Activated naive CD8-positive, alpha-beta T cell treated with anti-CD3 and anti-CD28 coated beads, Interleukin-2, amount 10 ng/mL, durations not matched to agents 7 days and 5 days (primary cell): Measurements from ENCODE around the gene CACNA1D. TPM values are rescaled to one million over a fixed set of nuclear protein-coding genes. Genes with fewer than 3 reads are reported as not detected.

Experiments used
- ATAC-seq: fragments of 150-1000 bp; cut with Tn5 transposase; one replicate; pipeline ENCODE4 v1.10.0; 2021; ENCODE audit warnings: low read depth, moderate library complexity
- POLR2A ChIA-PET: fragments of 350-600 bp; sonication (Branson Sonifier 250); formaldehyde crosslinking; loops from one replicate; lab custom pipeline; 2021; ENCODE audit warnings: antibody characterized with exemption; lab: Charles Lee
- DNase-seq: peaks from one replicate; pipeline ENCODE4 v3.0.0; 2021
- H3K27ac Mint-ChIP-seq: one replicate; pipeline ENCODE4 v1.8.0; 2022; ENCODE audit warnings: mild to moderate bottlenecking, mixed read lengths
- H3K27me3 Mint-ChIP-seq: one replicate; pipeline ENCODE4 v1.8.0; 2022; ENCODE audit warnings: mild to moderate bottlenecking, moderate library complexity, mixed read lengths
- H3K36me3 Mint-ChIP-seq: one replicate; pipeline ENCODE4 v1.8.0; 2021; ENCODE audit warnings: mild to moderate bottlenecking, mixed read lengths
- H3K4me1 Mint-ChIP-seq: one replicate; pipeline ENCODE4 v1.8.0; 2021; ENCODE audit warnings: mixed read lengths
- H3K4me3 Mint-ChIP-seq: one replicate; pipeline ENCODE4 v1.8.0; 2022; ENCODE audit warnings: mild to moderate bottlenecking, moderate library complexity, mixed read lengths
- H3K9me3 Mint-ChIP-seq: one replicate; pipeline ENCODE4 v1.8.0; 2021; ENCODE audit warnings: mixed read lengths
- total RNA-seq, 2 experiments: library from RNA; stranded (reverse); gene quantifications; one replicate each; pipeline ENCODE4 v1.2.3, GENCODE V29; 2021

Gene CACNA1D
- total RNA-seq, 2 experiments from 2014 or later: not detected

DNA sequence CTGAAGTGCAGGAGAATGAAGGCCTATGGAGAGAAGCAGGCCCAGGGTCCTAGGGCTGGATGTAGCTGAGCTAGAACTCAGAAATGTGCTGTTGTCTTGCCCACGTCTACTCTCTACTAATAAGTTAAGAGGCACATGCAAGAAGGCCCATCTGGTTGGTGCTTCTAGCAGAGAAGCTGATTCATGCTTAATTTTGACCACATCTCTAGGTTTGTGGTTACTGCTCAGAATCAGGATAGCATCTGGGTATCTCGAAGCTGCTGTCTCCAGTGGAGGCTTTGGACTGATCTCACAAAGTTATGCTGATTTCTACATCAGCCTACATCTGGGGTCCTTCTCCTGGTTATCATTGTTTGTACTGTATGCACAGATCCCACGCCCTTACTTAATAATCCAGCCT is 87.3 kb downstream of the CACNA1D start:
- Mint-ChIP-seq H3K36me3 (no peaks in the 10 kb centered on the region), H3K4me3 (no peak overlapping the region), H3K27me3 (peaks cover 3% of the 10 kb centered on the region), H3K9me3 (no peaks in the 10 kb centered on the region), H3K27ac (no peak overlapping the region), H3K4me1 (peaks cover 12% of the 10 kb centered on the region)
- ATAC-seq: peak; percentile 60
- POLR2A ChIA-PET: no interaction called here
- DNase-seq: no peak

DNA sequence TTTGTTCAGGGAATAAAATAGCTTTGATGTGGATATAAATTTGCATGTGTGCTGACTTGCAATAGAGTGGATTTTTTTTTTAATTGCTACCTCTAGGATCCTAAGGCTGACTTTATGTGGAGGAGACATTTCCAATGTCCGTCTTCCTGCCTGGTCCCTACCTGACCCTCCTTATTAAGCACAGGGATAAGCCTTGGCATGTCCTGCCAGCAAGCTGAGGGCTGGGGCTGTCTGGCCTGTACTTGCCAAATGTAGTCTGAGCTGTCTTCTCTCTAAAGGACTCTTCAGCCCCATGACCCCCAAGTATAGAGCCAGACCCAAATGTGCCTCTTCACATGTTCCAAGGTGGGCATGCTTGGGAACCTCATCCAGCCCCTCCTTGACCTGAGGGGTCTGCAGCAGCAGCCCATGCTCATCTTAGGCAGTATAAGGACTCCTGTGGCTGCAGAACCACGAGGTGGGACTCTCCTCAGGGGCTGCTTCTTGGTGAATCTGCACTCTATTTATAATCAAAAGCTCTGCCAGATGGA is 88.8 kb downstream of the CACNA1D start:
- POLR2A ChIA-PET: no interaction called here
- no peak for DNase-seq
- Mint-ChIP-seq H3K27ac (no peak overlapping the region), H3K4me1 (peaks cover 12% of the 10 kb centered on the region), H3K4me3 (no peak overlapping the region), H3K27me3 (peaks cover 7% of the 10 kb centered on the region), H3K9me3 (no peaks in the 10 kb centered on the region), H3K36me3 (no peaks in the 10 kb centered on the region)
- ATAC-seq: no peak

DNA sequence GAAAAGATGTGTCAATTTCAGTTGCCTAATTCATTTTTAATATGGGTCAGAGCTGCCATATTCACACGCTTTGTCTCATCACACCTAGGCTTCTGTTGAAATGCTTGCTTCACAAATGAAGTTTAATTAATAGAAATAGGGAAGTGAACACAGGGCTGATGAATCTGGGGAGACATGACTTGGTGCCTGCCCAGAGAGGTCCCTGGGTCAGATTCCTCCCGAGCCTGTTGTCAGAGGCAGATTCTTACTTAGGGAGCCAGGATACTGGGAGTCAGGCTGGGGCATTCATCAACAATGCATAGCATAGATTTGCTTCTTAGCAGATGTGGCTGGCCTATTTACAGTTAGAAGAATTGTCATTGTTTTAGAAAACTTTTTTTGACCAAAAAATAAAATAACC is 90.6 kb downstream of the CACNA1D start:
- Mint-ChIP-seq H3K27me3 (peaks cover 4% of the 10 kb centered on the region), H3K36me3 (no peaks in the 10 kb centered on the region), H3K9me3 (no peaks in the 10 kb centered on the region), H3K4me3 (no peak overlapping the region), H3K27ac (no peak overlapping the region), H3K4me1 (peaks cover 12% of the 10 kb centered on the region)
- POLR2A ChIA-PET: no interaction called here
- no peak for DNase-seq
- no peak for ATAC-seq

DNA sequence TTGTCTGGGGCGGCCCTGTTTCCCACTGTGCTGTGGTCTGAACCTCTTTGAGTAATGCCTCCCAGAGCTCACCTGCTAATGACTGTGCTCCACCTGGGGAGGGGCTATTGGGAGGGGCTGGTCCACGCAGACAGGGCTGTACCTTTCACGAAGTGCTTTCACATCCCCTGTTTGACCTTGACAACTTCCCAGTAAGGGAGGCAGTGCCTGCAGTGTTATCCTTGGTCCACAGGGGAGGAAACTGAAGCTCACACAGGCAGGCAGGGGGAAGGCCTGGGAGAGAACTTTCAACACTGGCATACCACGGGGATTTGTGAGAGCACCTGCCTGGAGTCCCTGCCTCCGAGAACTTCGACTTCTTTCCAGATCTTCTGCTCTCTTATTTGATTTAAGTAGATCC is 91.2 kb downstream of the CACNA1D start:
- H3K9me3 Mint-ChIP-seq: no peaks in the 10 kb centered on the region
- POLR2A ChIA-PET: no interaction called here
- H3K27ac Mint-ChIP-seq: no peak overlapping the region
- DNase-seq (no peak), ATAC-seq (no peak)
- H3K36me3 Mint-ChIP-seq: no peaks in the 10 kb centered on the region
- H3K27me3 Mint-ChIP-seq: peaks cover 4% of the 10 kb centered on the region
- H3K4me3 Mint-ChIP-seq: no peak overlapping the region
- peaks cover 12% of the 10 kb centered on the region for H3K4me1 Mint-ChIP-seq

DNA sequence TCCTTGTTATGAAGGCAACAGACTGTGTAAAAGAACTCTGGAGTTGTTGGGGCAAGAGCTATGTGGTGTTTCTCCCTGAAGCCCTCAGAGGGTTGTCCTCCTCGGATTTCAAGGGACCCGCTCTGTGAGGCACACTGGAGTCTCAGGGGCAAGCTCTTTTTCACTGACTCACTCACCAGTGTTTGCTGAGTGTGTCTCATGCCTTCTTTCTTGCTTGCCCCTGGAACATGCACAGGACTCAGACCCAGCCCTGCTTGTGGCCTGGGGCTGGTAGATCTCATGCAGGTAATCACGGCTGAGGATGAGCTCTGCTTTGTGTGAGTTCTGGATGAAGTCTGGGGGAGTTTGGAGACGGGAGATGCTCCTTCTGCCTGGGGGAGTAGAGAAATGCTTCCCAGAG is 93.7 kb downstream of the CACNA1D start:
- Mint-ChIP-seq H3K4me1 (no peaks in the 10 kb centered on the region), H3K9me3 (no peaks in the 10 kb centered on the region), H3K36me3 (no peaks in the 10 kb centered on the region), H3K4me3 (no peak overlapping the region), H3K27me3 (peaks cover 4% of the 10 kb centered on the region), H3K27ac (no peak overlapping the region)
- POLR2A ChIA-PET: no interaction called here
- DNase-seq (no peak), ATAC-seq (no peak)

DNA sequence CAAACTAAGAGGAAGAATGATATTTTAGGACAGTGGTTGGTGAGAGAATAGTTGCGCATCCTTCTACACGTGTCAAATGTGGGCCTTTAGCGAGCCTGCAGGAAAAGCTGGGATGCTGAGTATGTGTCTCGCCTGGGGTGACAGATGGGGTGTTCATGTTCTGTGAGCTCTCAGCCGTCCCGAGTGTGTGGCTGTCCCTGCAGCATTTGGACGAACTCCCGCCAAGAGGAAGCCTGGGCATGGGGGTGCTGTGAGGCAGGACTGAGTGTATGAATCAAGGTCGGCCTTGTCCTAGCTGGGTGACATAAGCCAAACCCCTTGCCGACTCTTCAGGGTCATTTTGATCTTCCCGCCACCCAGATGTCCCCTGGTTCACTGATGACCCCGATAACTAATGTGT is 94.8 kb downstream of the CACNA1D start:
- no peaks in the 10 kb centered on the region for H3K9me3 Mint-ChIP-seq
- no peak overlapping the region for H3K4me3 Mint-ChIP-seq
- no peaks in the 10 kb centered on the region for H3K36me3 Mint-ChIP-seq
- H3K27ac Mint-ChIP-seq: no peak overlapping the region
- POLR2A ChIA-PET: no interaction called here
- H3K4me1 Mint-ChIP-seq: no peaks in the 10 kb centered on the region
- DNase-seq (no peak), ATAC-seq (no peak)
- peaks cover 4% of the 10 kb centered on the region for H3K27me3 Mint-ChIP-seq

DNA sequence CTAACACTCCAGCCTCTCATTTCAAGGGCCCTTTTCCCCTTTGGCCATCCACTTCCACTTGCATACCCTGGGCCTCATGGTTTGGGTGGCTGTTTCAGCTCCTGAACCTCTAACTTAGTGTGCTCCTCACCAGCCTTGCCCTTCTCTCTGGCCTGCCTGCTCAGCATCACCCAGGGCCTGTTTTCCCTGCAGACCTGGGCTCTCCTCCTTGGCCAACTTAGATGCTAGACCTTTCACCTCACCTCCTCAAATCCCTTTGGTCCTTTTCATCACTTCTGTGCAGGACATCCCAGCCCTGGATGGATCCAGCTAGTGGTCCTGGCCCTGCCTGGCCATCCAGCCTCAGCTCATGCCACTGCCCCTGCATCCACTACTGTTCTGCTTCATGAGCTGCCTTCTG is 95.4 kb downstream of the CACNA1D start:
- Mint-ChIP-seq H3K4me3 (no peak overlapping the region), H3K9me3 (no peaks in the 10 kb centered on the region), H3K4me1 (no peaks in the 10 kb centered on the region), H3K27me3 (peaks cover 4% of the 10 kb centered on the region), H3K27ac (no peak overlapping the region), H3K36me3 (no peaks in the 10 kb centered on the region)
- POLR2A ChIA-PET: no interaction called here
- no peak for ATAC-seq
- DNase-seq: no peak

DNA sequence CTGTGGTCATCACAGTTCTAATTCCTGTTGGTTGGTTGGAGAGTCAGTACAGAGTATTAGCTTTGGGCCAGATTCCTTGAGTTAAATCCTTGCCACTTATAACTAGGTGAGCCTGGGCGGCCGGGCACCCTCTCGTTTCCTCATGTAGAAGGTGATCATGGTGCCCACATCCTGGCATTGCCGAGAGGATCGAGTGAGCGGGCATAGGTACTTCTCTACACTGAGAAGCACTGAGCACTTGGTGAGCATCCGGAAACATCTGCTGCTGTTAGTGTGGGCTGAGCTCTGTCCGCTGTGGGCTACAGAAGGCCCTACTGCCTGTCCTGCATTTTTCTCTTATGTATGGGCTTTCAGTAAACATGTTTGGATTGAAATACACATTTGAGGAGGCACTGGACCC is 96.2 kb downstream of the CACNA1D start:
- Mint-ChIP-seq H3K4me1 (no peaks in the 10 kb centered on the region), H3K36me3 (no peaks in the 10 kb centered on the region), H3K27me3 (peaks cover 4% of the 10 kb centered on the region), H3K9me3 (no peaks in the 10 kb centered on the region), H3K27ac (no peak overlapping the region), H3K4me3 (no peak overlapping the region)
- POLR2A ChIA-PET: no interaction called here
- ATAC-seq: no peak
- no peak for DNase-seq

DNA sequence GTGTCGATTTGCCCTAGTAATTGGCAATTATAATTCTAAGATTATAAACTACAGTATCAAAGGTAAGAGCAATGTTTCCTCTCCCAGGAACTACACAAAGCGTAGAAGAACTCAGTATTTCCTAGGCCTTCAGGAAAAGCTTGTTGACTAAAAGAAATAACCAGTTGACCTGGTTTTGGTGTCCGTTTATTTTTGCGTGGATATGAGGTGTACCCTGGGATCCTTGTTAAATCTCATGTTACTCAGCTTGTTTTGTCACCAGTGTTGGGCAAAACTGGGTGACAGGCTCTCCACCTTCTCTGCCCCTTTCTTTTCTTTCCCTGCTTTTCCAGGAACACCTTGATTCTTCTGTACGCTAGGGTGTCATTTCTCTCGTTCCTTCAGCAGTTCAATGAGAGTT is 97.2 kb downstream of the CACNA1D start:
- H3K27me3 Mint-ChIP-seq: peaks cover 4% of the 10 kb centered on the region
- DNase-seq (no peak), ATAC-seq (no peak)
- no peaks in the 10 kb centered on the region for H3K9me3 Mint-ChIP-seq
- POLR2A ChIA-PET: no interaction called here
- H3K27ac Mint-ChIP-seq: no peak overlapping the region
- no peak overlapping the region for H3K4me3 Mint-ChIP-seq
- H3K4me1 Mint-ChIP-seq: no peaks in the 10 kb centered on the region
- H3K36me3 Mint-ChIP-seq: no peaks in the 10 kb centered on the region

DNA sequence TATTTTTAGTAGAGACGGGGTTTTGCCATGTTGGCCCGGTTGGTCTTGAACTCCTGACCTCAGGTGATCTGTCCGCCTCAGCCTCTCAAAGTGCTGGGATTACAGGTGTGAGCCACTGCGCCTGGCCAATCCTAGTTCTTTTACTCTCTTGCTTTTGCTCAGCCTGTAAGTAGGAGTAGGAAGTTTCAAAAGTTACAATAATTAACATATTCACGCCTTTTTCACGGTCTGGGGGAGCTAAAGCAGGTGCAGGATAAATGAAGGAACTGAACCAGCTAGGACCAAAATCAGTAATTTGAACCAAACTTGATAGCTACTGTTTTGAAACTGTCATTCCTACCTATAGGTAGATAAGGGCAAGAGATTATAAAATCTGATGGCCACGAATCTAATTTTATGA is 98.5 kb downstream of the CACNA1D start:
- H3K36me3 Mint-ChIP-seq: no peaks in the 10 kb centered on the region
- no peak overlapping the region for H3K4me3 Mint-ChIP-seq
- DNase-seq (no peak), ATAC-seq (no peak)
- POLR2A ChIA-PET: no interaction called here
- H3K27me3 Mint-ChIP-seq: no peaks in the 10 kb centered on the region
- no peak overlapping the region for H3K27ac Mint-ChIP-seq
- no peaks in the 10 kb centered on the region for H3K9me3 Mint-ChIP-seq
- H3K4me1 Mint-ChIP-seq: peaks cover 5% of the 10 kb centered on the region

DNA sequence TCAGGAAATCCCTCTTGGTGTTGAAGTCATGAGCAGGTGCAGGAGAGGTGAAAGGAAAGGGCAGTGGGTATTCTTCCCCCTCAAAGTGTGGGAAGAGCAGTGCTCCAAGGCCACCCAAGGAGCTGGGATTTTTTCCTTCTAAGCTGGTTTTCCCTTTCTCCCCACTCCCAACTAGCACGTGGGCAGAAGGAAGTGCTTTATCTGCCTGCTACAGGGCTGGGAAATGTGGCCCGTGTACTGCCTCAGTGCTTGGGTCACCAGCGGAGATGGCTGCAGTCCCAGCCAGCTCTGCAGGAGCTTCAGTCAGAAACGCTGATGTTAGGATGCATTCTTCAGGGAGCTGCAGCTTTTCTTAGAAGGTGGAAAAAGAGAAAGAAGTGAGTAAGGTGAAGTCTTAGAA is 99.2 kb downstream of the CACNA1D start:
- POLR2A ChIA-PET: no interaction called here
- no peaks in the 10 kb centered on the region for H3K36me3 Mint-ChIP-seq
- no peak overlapping the region for H3K4me3 Mint-ChIP-seq
- peaks cover 6% of the 10 kb centered on the region for H3K4me1 Mint-ChIP-seq
- H3K27me3 Mint-ChIP-seq: no peaks in the 10 kb centered on the region
- ATAC-seq: no peak
- H3K9me3 Mint-ChIP-seq: no peaks in the 10 kb centered on the region
- no peak for DNase-seq
- no peak overlapping the region for H3K27ac Mint-ChIP-seq

DNA sequence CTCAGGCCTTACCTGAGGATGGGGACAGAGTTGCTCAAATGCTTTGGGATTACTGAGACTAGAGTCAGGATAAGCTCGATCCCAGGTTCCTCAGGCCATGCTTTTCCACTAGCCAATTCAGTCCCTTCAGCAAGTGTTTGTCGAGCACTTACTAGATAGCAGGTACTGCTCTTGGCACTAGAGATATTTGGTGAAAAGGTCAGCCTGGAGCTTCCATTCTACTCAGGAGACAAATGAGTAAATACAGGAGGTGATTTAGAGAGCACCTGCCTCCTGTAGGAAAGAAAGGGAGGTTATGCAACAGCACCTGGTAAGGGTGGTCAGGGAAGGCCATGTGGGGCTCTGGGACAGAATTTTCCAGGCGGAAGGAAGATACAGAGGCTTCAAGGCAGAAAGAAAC is 99.9 kb downstream of the CACNA1D start:
- DNase-seq (no peak), ATAC-seq (no peak)
- H3K27me3 Mint-ChIP-seq: no peaks in the 10 kb centered on the region
- no peak overlapping the region for H3K27ac Mint-ChIP-seq
- H3K4me1 Mint-ChIP-seq: peaks cover 6% of the 10 kb centered on the region
- no peak overlapping the region for H3K4me3 Mint-ChIP-seq
- no peaks in the 10 kb centered on the region for H3K9me3 Mint-ChIP-seq
- POLR2A ChIA-PET: no interaction called here
- no peaks in the 10 kb centered on the region for H3K36me3 Mint-ChIP-seq

DNA sequence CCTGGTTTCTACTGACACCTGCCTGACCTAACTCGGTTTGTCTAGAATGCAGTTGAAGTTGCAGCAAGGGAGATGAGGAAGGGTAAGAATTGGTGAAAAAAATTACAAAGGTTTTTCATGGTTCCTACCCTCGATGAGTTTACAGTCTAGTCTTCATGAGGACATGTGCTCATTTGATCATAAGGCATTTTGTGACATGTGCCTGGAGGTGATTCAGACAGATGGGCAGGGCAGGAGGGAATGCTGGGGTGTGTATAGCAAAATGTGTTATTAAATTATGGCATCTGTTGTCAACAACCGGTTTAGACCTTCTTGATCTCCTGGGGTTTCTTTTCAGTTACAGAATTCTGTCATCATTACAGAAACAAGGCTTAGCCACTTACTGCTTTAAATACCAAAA is 101.2 kb downstream of the CACNA1D start:
- Mint-ChIP-seq H3K27me3 (no peaks in the 10 kb centered on the region), H3K9me3 (no peaks in the 10 kb centered on the region), H3K4me3 (no peak overlapping the region), H3K4me1 (peaks cover 6% of the 10 kb centered on the region), H3K36me3 (no peaks in the 10 kb centered on the region), H3K27ac (no peak overlapping the region)
- DNase-seq: no peak
- ATAC-seq: no peak
- POLR2A ChIA-PET: no interaction called here

DNA sequence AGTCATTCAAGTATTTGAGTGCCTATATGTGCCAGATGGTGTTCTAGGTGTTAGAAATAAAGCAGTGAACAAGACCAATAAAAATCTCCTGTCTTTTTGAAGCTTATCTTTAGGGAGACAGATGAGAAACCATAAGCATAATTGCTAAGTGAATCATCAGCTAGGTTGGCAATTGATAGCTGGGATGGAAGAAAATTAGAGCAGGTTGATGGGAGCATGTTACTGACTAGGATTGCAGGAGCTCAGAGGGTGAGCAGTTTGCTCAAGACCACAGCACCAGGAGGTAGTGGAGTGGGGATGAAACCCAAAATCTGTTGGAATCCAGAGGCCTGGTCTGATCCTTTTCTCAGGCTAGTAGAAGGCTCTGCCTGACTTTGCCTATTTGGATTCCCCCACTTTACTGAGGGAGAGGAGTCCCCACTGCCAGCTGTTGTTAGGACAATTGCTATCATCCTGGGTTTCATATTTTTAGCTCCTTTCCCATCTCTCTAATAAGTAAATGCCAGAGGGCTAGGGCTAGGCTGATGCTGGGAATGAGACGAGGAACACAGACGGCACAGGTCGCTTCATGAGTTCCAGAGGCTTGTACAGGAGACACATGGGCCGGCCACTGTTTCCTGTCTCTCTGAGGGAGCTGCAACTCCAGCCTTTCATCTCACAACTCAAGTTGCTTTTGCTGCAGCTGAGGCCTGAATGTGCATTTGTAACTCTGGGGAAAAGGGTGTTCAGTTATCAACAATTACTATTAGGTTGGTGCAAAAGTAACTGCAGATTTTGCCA is 102.9 kb downstream of the CACNA1D start:
- Mint-ChIP-seq H3K27ac (no peak overlapping the region), H3K9me3 (no peaks in the 10 kb centered on the region), H3K27me3 (no peaks in the 10 kb centered on the region), H3K36me3 (no peaks in the 10 kb centered on the region), H3K4me1 (peaks cover 6% of the 10 kb centered on the region), H3K4me3 (no peak overlapping the region)
- ATAC-seq (no peak), DNase-seq (no peak)
- POLR2A ChIA-PET: no interaction called here
